HG02981 (cell line): ENCODE data around the gene HLCS.

Experiments
- ATAC-seq: cut with Tn5 transposase; IDR thresholded peaks from one replicate; pipeline ENCODE4 v1.9.1; 2021; ENCODE audit warnings: mild to moderate bottlenecking, moderate library complexity; ENCODE audit not compliant: unreplicated experiment

The HLCS gene

GRCh38 chr21:36987845-36988244, 21.4 kb upstream of the HLCS start:
- ATAC-seq, result no peak

DNA sequence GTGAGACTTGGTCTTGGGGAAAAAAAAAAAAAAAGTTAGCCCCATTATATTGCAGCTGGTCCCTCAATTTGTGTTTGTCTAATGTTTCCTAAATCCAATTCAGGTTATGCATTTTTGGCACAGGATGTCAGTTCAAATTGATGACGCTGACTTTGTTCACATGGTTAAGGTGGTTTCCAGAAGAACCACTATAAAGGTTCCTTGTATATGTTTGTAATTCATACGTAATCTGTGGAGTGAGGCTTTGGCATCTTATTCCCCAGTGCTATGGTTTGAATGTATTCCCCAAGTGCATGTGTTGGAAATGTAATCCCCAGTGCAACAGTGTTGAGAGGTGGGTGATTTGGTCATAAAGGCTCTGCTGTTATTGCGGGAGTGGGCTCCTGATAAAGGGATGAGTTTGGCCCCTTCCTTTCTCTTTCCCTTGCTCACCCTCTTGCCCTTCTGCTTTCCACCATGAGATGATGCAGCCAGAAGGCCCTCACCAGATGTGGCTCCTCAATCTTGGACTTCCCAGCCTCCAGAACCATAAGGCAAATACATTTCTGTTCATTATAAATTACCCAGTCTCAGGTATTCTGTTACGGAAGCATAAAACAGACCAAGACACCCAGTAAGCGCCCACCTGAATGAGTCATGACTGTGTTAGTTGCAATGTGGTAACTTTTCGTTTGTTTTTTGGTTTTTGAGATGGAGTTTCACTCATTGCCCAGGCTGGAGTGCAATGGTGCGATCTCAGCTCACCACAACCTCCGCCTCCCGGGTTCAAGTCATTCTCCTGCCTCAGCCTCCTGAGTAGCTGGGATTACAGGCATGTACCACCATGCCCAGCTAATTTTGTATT, 19.5 kb upstream of the HLCS start:
- ATAC-seq, result no peak

DNA sequence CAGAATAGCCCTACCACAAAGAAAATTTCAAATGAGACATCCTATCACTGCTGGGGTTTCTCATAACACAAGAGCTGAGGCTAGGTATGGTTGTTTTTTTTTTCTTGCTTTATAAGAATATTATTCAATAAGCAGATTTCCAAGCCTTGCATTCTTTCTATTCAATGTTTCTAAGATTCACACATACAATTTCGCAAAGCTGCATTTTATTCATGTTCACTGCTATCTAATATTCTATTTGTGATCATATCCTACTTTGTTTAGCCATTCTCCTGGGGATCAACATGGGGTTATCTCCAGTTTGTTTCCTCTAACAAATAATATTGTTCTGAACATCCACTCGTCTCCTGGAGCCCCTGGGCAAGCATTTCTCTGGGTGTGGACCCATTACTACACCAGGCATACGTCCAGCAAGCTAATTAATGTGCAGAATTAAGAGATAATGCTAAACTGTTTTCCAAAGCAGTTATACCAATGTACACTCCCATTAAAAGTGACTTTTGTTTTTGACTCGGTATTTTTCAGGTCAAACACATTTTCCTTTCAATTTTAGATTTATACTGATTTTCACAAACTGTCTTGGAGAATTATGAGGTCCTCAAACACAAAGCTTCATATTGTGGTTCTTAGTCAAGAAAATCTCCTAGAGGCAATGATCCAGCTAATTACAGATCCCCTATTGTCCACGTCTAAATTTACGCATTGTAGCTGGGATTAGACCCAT, 15.7 kb upstream of the HLCS start:
- ATAC-seq, result no peak

- ATAC-seq, result no peak
Measured at GRCh38 chr21:36981049-36981391, 14.6 kb upstream of the HLCS start.

GRCh38 chr21:36980280-36981048, 14.0 kb upstream of the HLCS start:
- ATAC-seq, result no peak

DNA sequence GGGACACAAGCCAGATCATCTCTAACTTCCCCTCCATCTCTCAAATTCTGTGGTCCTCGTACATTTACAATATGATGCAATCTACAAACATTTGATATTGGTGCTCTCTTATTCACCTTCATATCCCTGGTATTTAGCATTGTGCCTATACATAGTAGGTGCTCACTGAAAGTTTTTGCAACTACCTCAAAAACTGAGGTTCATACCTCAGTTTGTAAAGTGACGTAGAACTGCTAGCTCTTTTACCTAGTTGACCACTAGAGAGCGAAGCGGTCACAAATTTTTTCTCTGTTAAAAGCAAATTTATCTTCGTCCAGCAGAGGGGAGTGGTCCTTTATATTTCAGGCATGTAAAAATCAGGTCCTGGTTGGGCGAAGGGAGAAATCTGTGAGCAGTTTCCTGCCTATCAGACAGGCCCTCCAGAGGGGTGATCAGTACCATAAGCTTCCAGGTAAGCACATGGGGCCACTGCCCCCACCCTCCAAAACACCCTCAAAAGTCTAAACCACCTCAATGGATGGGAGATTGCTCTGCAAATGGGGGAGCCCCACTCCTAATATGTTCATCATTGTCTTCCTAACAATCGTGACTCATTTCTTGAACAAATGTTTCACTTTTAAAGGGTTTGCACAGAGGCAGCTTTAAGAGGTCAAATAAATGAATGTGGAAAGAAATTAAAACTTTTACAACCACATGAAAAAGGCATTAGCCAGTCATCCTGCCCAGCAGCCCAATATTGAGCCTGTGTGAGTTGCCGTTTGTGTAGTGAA, 10.6 kb upstream of the HLCS start:
- ATAC-seq, result peak; percentile 73

- ATAC-seq, result no peak
Measured at GRCh38 chr21:36976228-36976861, 9.9 kb upstream of the HLCS start.

- ATAC-seq, result no peak
Measured at GRCh38 chr21:36974851-36975192, 8.4 kb upstream of the HLCS start.

DNA sequence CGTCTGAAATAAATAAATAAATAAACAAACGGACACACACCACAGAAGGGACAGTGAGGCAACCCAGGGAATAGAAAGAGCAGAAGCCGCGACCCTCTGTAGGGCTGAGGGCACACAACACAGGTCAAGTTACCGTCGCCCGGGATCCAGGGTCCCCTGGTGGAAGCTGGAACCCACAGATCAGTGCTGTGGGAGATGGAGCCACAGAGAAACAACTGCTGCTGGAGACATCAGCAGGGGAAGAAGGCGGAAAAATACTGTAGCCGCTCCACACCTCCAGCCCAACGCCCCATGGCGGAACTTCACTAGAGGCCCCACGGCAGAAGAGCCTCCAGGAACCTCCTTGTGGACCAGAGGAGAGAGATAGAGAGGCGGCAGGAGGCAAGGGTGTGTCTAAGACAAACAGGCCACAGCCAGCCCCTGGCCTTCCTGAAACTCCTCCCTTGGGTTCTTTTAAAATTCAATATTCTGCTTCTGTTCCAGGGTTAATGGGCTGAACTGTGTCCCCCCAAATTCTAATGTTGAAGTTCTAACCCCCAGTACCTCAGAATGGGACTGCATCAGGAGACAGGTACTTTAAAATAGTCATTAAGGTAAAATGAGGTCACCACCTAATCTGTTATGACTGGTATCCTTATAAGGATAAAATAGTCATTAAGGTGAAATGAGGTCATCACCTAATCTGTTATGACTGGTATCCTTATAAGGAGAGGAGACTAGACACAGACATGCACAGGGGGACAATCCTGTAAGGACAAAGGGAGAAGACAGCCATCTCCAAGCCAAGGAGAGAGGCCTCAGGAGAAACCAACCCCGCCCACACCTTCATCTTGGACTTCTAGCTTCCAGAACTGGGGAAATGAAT, 7.7 kb upstream of the HLCS start:
- ATAC-seq, result no peak

GRCh38 chr21:36968976-36969375, 2.5 kb upstream of the HLCS start:
- no peak for ATAC-seq

DNA sequence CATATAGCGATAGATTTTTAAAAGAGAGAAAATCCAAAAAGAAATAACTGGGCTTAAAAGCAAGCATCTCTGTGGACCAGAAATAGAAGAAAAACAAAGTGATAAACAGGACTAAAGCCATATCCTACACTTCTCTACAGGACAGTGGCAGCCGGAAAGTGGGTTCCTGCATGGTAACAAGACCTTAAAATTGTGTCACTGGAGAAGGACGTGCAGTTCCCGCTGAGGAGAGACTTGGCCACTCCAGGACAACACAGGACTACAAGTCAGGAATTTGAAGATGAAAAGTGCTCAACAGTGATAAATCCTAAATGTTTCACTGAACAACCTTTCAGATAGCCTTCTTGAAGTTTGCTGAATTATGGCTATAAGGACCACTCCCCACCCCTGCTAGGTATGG, 1.9 kb upstream of the HLCS start:
- no peak for ATAC-seq

GRCh38 chr21:36966821-36967768, 626 bp upstream of the HLCS start:
- ATAC-seq, result peak; percentile 12

- no peak for ATAC-seq
Measured at GRCh38 chr21:36965720-36966065, 776 bp downstream of the HLCS start.

GRCh38 chr21:36964827-36965719, 1.4 kb downstream of the HLCS start:
- no peak for ATAC-seq

DNA sequence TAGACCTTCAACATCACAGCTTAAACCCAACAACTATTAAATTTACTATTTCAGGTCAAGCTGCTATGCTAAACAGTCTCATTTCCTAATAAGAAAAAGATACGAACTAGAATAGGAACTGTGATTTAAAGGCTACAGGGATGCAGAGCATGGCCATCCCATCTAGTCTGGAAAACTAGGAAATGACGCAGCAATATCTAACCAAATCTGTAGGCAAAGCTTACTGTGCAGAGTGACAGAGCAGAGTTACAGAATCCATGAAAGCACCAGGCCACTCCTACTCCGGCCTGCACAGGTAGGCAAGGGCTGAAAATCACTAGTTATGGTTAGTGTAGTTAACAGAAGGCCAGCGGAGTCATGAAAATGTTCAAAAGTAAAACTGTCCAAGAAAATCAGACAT, 2.1 kb downstream of the HLCS start:
- ATAC-seq, result no peak

GRCh38 chr21:36962098-36962780, 4.2 kb downstream of the HLCS start:
- ATAC-seq, result no peak

DNA sequence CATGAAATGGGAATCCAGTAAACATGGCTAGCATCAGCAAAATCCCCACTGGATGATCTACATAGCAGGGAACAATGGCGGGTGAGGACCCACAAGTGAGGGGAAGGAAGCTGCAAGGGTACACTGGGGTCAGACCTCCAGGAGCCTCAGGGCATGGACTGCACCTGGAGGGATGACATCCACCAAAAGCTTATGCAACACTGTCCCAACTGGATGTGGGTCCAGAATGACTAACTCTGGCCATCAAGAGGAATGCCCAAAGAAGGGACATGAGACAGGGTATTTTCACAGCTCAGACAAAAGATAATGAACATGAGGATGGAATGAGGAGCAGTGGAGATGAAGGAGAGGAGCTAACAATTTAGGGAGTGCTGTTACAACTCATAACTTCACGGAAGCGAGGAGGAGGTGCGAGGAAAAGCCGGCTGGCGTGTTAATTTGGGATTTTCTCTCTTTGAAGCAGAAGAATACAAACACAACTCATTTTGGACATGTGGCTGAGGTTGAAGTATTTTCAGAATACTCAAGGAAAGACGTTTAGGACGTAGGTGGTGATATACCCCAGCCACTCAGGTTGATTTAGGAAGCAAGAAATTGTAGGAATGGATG, 5.7 kb downstream of the HLCS start:
- no peak for ATAC-seq
